Activated CD8-positive, alpha-beta T cell treated with anti-CD3 and anti-CD28 coated beads for 36 hours (primary cell): ENCODE results near the gene MIGA1. TPM values are rescaled to one million over a fixed set of nuclear protein-coding genes. Genes with fewer than 3 reads are reported as not detected.
"Not testable (repeated sequence)": the region's sequence is repeated elsewhere in the genome, so short reads cannot be mapped to it uniquely, and the experiment has no call there.

ENCODE experiments used
- ATAC-seq: fragments of 200-7000 bp; cut with Tn5 transposase; one replicate; pipeline ENCODE4 v1.10.0; 2021; ENCODE audit warnings: mild to moderate bottlenecking, moderate library complexity
- CTCF ChIA-PET: fragments of 350-600 bp; sonication (Branson Sonifier 250); formaldehyde crosslinking; loops from one replicate; lab custom pipeline; 2021; ENCODE audit warnings: antibody characterized with exemption; lab: Charles Lee
- POLR2A ChIA-PET: fragments of 350-600 bp; sonication (Branson Sonifier 250); formaldehyde crosslinking; loops from one replicate; lab custom pipeline; 2021; ENCODE audit warnings: antibody characterized with exemption; lab: Charles Lee
- DNase-seq: peaks from one replicate; pipeline ENCODE4 v3.0.0-alpha.2; 2020
- H3K27ac Mint-ChIP-seq: one replicate; pipeline ENCODE4 v1.8.0; 2021; ENCODE audit warnings: mild to moderate bottlenecking, mixed read lengths
- H3K27me3 Mint-ChIP-seq: one replicate; pipeline ENCODE4 v1.8.0; 2021; ENCODE audit warnings: mixed read lengths
- H3K36me3 Mint-ChIP-seq: one replicate; pipeline ENCODE4 v1.8.0; 2021; ENCODE audit warnings: low read depth, mixed read lengths
- H3K4me1 Mint-ChIP-seq: one replicate; pipeline ENCODE4 v1.8.0; 2021; ENCODE audit warnings: low read depth, mixed read lengths
- H3K4me3 Mint-ChIP-seq: one replicate; pipeline ENCODE4 v1.8.0; 2021; ENCODE audit warnings: mild to moderate bottlenecking, moderate library complexity, mixed read lengths
- H3K9me3 Mint-ChIP-seq: one replicate; pipeline ENCODE4 v1.8.0; 2021; ENCODE audit warnings: mixed read lengths
- intact Hi-C: fragments of 100-400 bp; cut with micrococcal nuclease; formaldehyde crosslinking; loops from one replicate; pipeline ENCODE4 v1.10.0; 2022
- total RNA-seq, 2 experiments: library from RNA; stranded (reverse); gene quantifications; one replicate each; pipeline ENCODE4 v1.2.3, GENCODE V29; 2021
- TF ChIP-seq, protein P1 (sequence below): fragments of 200-600 bp; IDR thresholded peaks from one replicate; pipeline ENCODE4 v1.8.0; 2022; ENCODE audit warnings: antibody characterized with exemption, mild to moderate bottlenecking

The MIGA1 gene
- total RNA-seq, 2 experiments from 2014 or later: 8.5 to 9.7 TPM

DNA sequence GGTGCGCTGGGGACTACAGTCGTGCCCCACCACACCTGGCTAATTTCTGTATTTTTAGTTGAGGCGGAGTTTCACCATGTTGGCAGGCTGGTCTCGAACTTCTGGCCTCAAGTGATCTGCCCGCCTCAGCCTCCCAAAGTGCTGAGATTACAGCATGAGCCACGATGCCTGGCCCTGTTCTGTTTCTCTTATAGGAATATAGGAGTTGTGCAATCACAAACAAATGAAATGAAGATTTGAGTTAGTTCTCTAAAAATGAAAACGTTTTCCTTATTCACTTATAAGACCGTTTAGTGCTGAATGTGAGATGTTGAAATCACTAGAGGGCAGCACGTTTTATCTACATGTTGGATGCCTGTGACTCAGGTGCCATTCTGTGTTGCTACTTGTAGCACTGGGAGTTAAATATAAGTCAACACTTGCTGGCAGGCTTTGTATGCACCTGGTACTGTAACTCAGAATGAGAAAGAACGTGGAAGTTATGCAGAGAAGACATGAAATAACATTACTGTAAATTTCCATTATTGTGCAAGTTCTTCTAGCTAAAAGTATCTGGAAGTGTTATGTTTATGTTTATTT, 45.8 kb downstream of the MIGA1 start:
- H3K4me1 Mint-ChIP-seq: peaks cover 5% of the 10 kb centered on the region
- ChIA-PET CTCF (interaction anchor here (0.7 to 1.8 kb wide), 4 partner anchors 10 to 289 kb away, joined by 3 to 8 read pairs (median 4); no protein-coding TSS in a partner anchor), POLR2A (interaction anchor here (0.5 to 0.6 kb wide), 2 partner anchors 24 to 152 kb away, joined by 3 read pairs; no protein-coding TSS in a partner anchor)
- DNase-seq (peak; percentile 16), ATAC-seq (peak; percentile 61)
- no peaks in the 10 kb centered on the region for H3K27me3 Mint-ChIP-seq
- TF ChIP-seq, protein P1, sequence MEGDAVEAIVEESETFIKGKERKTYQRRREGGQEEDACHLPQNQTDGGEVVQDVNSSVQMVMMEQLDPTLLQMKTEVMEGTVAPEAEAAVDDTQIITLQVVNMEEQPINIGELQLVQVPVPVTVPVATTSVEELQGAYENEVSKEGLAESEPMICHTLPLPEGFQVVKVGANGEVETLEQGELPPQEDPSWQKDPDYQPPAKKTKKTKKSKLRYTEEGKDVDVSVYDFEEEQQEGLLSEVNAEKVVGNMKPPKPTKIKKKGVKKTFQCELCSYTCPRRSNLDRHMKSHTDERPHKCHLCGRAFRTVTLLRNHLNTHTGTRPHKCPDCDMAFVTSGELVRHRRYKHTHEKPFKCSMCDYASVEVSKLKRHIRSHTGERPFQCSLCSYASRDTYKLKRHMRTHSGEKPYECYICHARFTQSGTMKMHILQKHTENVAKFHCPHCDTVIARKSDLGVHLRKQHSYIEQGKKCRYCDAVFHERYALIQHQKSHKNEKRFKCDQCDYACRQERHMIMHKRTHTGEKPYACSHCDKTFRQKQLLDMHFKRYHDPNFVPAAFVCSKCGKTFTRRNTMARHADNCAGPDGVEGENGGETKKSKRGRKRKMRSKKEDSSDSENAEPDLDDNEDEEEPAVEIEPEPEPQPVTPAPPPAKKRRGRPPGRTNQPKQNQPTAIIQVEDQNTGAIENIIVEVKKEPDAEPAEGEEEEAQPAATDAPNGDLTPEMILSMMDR: peak; percentile 25
- H3K36me3 Mint-ChIP-seq: peaks cover 8% of the 10 kb centered on the region
- intact Hi-C loops: no loop called here
- H3K9me3 Mint-ChIP-seq: no peaks in the 10 kb centered on the region
- H3K4me3 Mint-ChIP-seq: no peak overlapping the region
- H3K27ac Mint-ChIP-seq: no peak overlapping the region

GRCh38 chr1:77826851-77827250, 47.4 kb downstream of the MIGA1 start:
- H3K4me3 Mint-ChIP-seq, ATAC-seq, H3K27ac Mint-ChIP-seq, H3K4me1 Mint-ChIP-seq, DNase-seq, H3K36me3 Mint-ChIP-seq, H3K27me3 Mint-ChIP-seq, intact Hi-C loops, POLR2A ChIA-PET, H3K9me3 Mint-ChIP-seq: not testable (repeated sequence)
- CTCF ChIA-PET: interaction anchor here (1.8 kb wide), 1 partner anchor 288 kb away, joined by 8 read pairs; no protein-coding TSS in a partner anchor

DNA sequence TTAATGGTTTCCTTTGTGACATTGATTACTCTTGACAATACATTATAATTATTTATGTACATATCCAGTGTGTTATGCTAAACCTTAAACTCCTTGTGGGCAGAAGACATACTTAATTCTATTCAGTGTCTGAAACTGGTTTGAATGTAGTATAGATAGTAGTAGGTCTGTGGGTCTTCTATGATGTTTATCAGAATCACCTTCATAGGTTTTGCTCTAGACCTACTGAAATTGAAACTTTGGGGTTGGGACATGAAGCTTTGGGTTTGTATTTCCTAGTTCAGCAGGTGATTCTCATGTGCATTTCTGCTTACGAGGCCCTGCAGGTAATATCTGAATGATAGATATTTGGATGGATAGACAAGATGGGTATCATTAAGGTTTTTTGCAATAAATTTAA, 48.6 kb downstream of the MIGA1 start:
- POLR2A ChIA-PET: interaction anchor here (0.8 kb wide), 1 partner anchor 12 kb away, joined by 3 read pairs; no protein-coding TSS in a partner anchor

DNA sequence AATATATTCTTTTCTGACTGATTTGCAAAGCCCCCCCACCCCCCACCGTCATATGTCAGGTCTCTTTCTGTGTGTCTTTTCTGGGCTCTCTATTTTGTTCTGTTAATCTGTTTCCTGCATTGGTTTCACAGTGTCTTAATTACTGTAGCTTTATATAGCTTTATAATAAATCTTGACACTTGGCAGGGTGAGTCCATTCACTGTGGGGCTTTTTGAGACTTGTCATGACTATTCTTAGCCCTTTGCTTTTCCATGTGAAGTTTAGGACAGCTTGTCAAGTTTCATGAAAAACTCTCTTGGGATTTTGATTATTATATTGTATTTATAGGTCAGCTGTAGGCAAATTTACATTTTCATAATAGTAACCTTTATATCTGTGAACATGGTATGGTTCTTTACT, 50.4 kb downstream of the MIGA1 start:
- no peak overlapping the region for H3K4me3 Mint-ChIP-seq
- ChIA-PET CTCF (no interaction called here), POLR2A (no interaction called here)
- no peak for ATAC-seq
- no peak for DNase-seq
- intact Hi-C loops: no loop called here
- no peaks in the 10 kb centered on the region for H3K9me3 Mint-ChIP-seq
- H3K27ac Mint-ChIP-seq: no peak overlapping the region
- TF ChIP-seq, protein P1: no peak
- peaks cover 6% of the 10 kb centered on the region for H3K4me1 Mint-ChIP-seq
- peaks cover 2% of the 10 kb centered on the region for H3K36me3 Mint-ChIP-seq
- no peaks in the 10 kb centered on the region for H3K27me3 Mint-ChIP-seq

More for the DNA sequence above, 48.6 kb downstream of the MIGA1 start:
- CTCF ChIA-PET: interaction anchor here (1.0 kb wide), 1 partner anchor 11 kb away, joined by 4 read pairs; no protein-coding TSS in a partner anchor
- Mint-ChIP-seq H3K4me3 (no peak overlapping the region), H3K36me3 (peaks cover 5% of the 10 kb centered on the region), H3K9me3 (no peaks in the 10 kb centered on the region), H3K27me3 (no peaks in the 10 kb centered on the region), H3K4me1 (peaks cover 6% of the 10 kb centered on the region), H3K27ac (no peak overlapping the region)
- intact Hi-C loops: no loop called here
- TF ChIP-seq, protein P1: no peak
- DNase-seq (no peak), ATAC-seq (no peak)

DNA sequence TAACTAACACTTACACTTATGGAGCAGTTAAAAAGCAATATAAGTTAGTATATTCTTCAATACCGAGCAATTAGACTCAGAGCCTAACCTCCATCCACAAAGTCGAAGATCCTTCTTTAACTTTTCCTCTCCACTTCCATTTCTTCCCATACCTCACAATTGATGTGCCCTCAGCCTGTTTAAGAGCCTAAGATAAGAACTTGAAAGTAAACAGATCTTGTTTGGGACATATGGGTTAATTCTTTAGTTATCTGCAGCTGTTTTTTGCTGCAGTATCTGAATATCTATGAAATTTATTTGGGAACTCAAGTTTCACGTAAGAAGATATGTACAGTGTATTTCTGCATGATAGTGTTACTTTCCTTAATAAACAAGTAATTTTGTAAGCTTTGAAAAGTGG, 51.5 kb downstream of the MIGA1 start:
- CTCF ChIA-PET: interaction anchor here (1.1 kb wide), 1 partner anchor 12 kb away, joined by 4 read pairs; no protein-coding TSS in a partner anchor
- H3K9me3 Mint-ChIP-seq: no peaks in the 10 kb centered on the region
- POLR2A ChIA-PET: no interaction called here
- TF ChIP-seq, protein P1: no peak
- no peak for ATAC-seq
- intact Hi-C loops: no loop called here
- H3K27me3 Mint-ChIP-seq: no peaks in the 10 kb centered on the region
- H3K27ac Mint-ChIP-seq: no peak overlapping the region
- H3K4me3 Mint-ChIP-seq: no peak overlapping the region
- H3K4me1 Mint-ChIP-seq: peaks cover 4% of the 10 kb centered on the region
- no peak for DNase-seq
- peaks cover 2% of the 10 kb centered on the region for H3K36me3 Mint-ChIP-seq
